ENCODE data around the gene MNAT1.

Gene MNAT1

GRCh38 chr14:60722357-60723115 lies 12.0 kb upstream of the MNAT1 start (continued):
- no peak for TF ChIP-seq ZNF280D (tag by site-specific recombination; IDR thresholded peaks at IDR 0.05)
- peak; percentile 28; the same call in 1 of the 2 replicates for TF ChIP-seq WT1 (tag by site-specific recombination; IDR thresholded peaks at IDR 0.05)
- TF ChIP-seq ZNF292 (tag by site-specific recombination; IDR thresholded peaks at IDR 0.05; ENCODE audit: borderline replicate concordance, low read depth) = no peak
- no peak for TF ChIP-seq HOXA7 (CRISPR knock-in tag; IDR thresholded peaks at IDR 0.05; ENCODE audit: borderline replicate concordance)

DNA sequence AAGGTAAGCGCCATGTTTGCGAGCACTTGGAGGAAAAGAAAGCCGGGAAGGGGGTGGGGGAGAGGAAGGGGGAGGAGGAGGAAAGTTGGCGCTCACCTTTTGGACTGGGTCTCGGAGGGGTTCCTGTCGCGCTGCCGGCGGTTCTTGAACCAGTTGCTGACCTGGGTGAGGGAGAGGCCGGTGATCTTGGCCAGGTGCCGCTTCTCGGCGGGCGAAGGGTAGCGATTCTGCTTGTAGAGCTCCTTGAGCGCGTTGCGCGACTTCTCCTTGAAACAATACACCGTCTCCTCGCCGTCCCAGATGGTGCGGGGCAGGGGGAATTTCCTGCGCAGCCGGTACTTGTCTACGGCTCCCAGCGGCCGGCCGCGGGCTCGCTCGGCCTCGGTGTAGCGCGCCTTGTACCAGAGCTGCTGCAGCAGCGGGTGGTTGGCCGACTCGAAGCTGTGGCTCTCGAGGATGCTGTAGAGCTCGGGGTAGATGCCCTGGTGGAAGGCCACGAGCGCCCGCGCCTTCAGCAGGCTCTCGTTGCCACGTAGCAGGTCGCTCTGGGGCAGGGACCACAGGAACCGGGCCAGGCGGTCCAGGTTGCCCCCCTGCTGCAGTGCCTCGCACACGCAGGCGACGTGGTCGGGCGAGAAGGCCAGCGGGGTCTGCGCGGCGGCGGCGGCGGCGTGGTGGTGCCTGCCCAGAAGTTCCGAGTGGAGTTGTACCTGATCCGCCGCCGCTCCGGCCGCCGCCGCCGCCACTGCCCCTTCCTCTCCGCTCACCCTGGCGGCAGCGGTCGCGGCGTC lies 11.2 kb upstream of the MNAT1 start:
- Histone ChIP-seq H3K9me3 (ENCODE audit: control insufficient read depth, insufficient read depth, low read depth, low read length) (no peaks in the 10 kb centered on the region), H3K4me3 (ENCODE audit: low read depth, low read length) (peak overlapping the region; percentile 96), H3K4me1 (ENCODE audit: control insufficient read depth, insufficient read depth, low read length) (peaks cover 12% of the 10 kb centered on the region), H3K36me3 (ENCODE audit: control insufficient read depth in 2 of 2, insufficient read depth in 1 of 2, low read length in 2 of 2) (peaks cover 5 to 26% of the 10 kb centered on the region in 2 experiments; a peak in 2 of 3 replicates), H3K27ac (ENCODE audit: extremely low read depth, low read depth, low read length) (peak overlapping the region; percentile 99)
- CTCF ChIA-PET = interaction anchor here (0.5 to 1.0 kb wide), 4 partner anchors 23 to 529 kb away, joined by 3 to 5 read pairs (median 4); no protein-coding TSS in a partner anchor
- POLR2A ChIA-PET = interaction anchor here (0.6 to 4.4 kb wide), 13 partner anchors 10 to 972 kb away, joined by 3 to 62 read pairs (median 5); partner anchors contain the start of genes HIF1A, SIX1, SLC38A6 and TRMT5
- peak; percentile 11; the same call in 1 of the 2 replicates for TF ChIP-seq GLIS2 (tag by site-specific recombination; IDR thresholded peaks at IDR 0.05)
- no peak for TF ChIP-seq REST (tag by site-specific recombination; IDR thresholded peaks at IDR 0.05)
- peak; percentile 29; the same call in 1 of the 2 replicates for TF ChIP-seq ZNF335 (tag by site-specific recombination; conservative IDR thresholded peaks at IDR 0.05)
- no peak for TF ChIP-seq ZNF571 (tag by site-specific recombination; IDR thresholded peaks at IDR 0.05)
- TF ChIP-seq ZNF169 (tag by site-specific recombination; IDR thresholded peaks at IDR 0.05) = no peak
- TF ChIP-seq RBAK (tag by site-specific recombination; IDR thresholded peaks at IDR 0.05) = no peak
- TF ChIP-seq, protein P1, sequence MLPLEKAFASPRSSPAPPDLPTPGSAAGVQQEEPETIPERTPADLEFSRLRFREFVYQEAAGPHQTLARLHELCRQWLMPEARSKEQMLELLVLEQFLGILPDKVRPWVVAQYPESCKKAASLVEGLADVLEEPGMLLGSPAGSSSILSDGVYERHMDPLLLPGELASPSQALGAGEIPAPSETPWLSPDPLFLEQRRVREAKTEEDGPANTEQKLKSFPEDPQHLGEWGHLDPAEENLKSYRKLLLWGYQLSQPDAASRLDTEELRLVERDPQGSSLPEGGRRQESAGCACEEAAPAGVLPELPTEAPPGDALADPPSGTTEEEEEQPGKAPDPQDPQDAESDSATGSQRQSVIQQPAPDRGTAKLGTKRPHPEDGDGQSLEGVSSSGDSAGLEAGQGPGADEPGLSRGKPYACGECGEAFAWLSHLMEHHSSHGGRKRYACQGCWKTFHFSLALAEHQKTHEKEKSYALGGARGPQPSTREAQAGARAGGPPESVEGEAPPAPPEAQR (tag by site-specific recombination; IDR thresholded peaks at IDR 0.05) = no peak
- TF ChIP-seq ZEB2 (tag by site-specific recombination; IDR thresholded peaks at IDR 0.05) = peak; percentile 19; the same call in 1 of the 2 replicates
- TF ChIP-seq, protein P2, sequence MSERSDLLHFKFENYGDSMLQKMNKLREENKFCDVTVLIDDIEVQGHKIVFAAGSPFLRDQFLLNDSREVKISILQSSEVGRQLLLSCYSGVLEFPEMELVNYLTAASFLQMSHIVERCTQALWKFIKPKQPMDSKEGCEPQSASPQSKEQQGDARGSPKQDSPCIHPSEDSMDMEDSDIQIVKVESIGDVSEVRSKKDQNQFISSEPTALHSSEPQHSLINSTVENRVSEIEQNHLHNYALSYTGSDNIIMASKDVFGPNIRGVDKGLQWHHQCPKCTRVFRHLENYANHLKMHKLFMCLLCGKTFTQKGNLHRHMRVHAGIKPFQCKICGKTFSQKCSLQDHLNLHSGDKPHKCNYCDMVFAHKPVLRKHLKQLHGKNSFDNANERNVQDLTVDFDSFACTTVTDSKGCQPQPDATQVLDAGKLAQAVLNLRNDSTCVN (tag by site-specific recombination; optimal IDR thresholded peaks at IDR 0.05) = peak; percentile 75
- 0 out of 2 replicates have a peak, but pooled peaks have one; percentile 11 for TF ChIP-seq ZNF501 (tag by site-specific recombination; IDR thresholded peaks at IDR 0.05)
- no peak for TF ChIP-seq ZNF394 (tag by site-specific recombination; IDR thresholded peaks at IDR 0.05; ENCODE audit: borderline replicate concordance)
- no peak for TF ChIP-seq ZNF701 (tag by site-specific recombination; IDR thresholded peaks at IDR 0.05)
- TF ChIP-seq ZNF514 (tag by site-specific recombination; IDR thresholded peaks at IDR 0.05) = no peak
- 0 out of 2 replicates have a peak, but pooled peaks have one; percentile 25 for TF ChIP-seq PRDM1 (tag by site-specific recombination; IDR thresholded peaks at IDR 0.05)
- TF ChIP-seq WT1 (tag by site-specific recombination; IDR thresholded peaks at IDR 0.05) = no peak
- TF ChIP-seq PATZ1 (tag by site-specific recombination; IDR thresholded peaks at IDR 0.05) = 0 out of 2 replicates have a peak, but pooled peaks have one; percentile 6
- TF ChIP-seq ZNF37A (tag by site-specific recombination; IDR thresholded peaks at IDR 0.05) = no peak
- peak; percentile 24; the same call in 1 of the 2 replicates for TF ChIP-seq SCRT2 (tag by site-specific recombination; IDR thresholded peaks at IDR 0.05)
- no peak for TF ChIP-seq ZNF785 (tag by site-specific recombination; IDR thresholded peaks at IDR 0.05)

All from HEK293 (cell line).